ENCODE measurements around the gene EPYC. TPM values are rescaled to one million over a fixed set of nuclear protein-coding genes. Genes with fewer than 3 reads are reported as not detected.

The EPYC gene
- total and polyA plus RNA-seq, 2 of the 4 experiments (the other 2 are of a cell fraction) = not detected

DNA sequence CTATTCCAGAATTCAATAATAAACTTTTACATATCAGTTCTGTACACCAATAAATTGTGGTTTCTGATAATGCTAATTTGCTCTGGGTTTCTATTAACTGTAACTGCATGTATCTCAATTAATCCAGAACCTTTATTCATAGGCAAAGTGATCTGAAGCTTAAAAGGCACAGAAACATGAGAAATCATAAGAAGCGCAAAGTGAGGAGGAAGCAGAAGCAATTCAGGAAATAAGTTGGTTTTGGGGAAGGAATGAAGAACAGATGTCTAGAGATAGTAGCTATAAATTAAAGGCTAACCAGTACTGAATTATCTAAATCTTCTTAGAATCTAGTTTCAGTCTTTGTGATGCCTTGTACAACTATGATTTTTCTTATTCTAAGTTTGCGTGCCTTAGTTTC is 28.5 kb upstream of the EPYC start:
- Histone ChIP-seq H2BK20ac (ENCODE audit: low read depth, low read length) (no peak overlapping the region), H3K4me2 (ENCODE audit: low read depth, low read length) (no peak overlapping the region), H4K5ac (ENCODE audit: low read depth, low read length) (no peak overlapping the region), H3K14ac (replicated peaks; ENCODE audit: low read depth, low read length) (no peak overlapping the region), H3K79me1 (ENCODE audit: low read depth in 1 of 2, low read length in 2 of 2) (no peaks in the 10 kb centered on the region), H3K27ac (ENCODE audit: insufficient read depth, low read length) (no peak overlapping the region), H3K18ac (ENCODE audit: low read depth, low read length) (no peak overlapping the region), H2AFZ (replicated peaks; ENCODE audit: low read length, poor library complexity) (no peak overlapping the region), H3K56ac (ENCODE audit: extremely low read depth, insufficient read depth, low read length) (no peak overlapping the region), H3K4me3 (ENCODE audit: insufficient read depth, low read depth, low read length) (no peak overlapping the region), H2BK5ac (ENCODE audit: low read depth, low read length, poor library complexity, severe bottlenecking) (no peak overlapping the region), H4K20me1 (ENCODE audit: insufficient read depth, low read length) (no peaks in the 10 kb centered on the region), H3K27me3 (ENCODE audit: control insufficient read depth, insufficient read depth, low read length) (no peaks in the 10 kb centered on the region), H3K4me1 (ENCODE audit: control insufficient read depth, insufficient read depth, low read length) (no peaks in the 10 kb centered on the region), H3K9ac (ENCODE audit: low read depth, low read length) (no peak overlapping the region), H3K9me3 (ENCODE audit: control insufficient read depth, insufficient read depth, low read length) (no peaks in the 10 kb centered on the region), H3K23ac (ENCODE audit: low read depth, low read length) (no peak overlapping the region), H4K8ac (ENCODE audit: low read depth in 2 of 2, low read length in 2 of 2) (no peak overlapping the region), H2AK5ac (ENCODE audit: low read depth, low read length) (no peak overlapping the region), H3K36me3 (ENCODE audit: control insufficient read depth, insufficient read depth, low read length) (no peaks in the 10 kb centered on the region), H2BK120ac (ENCODE audit: low read depth, low read length) (no peak overlapping the region), H3K9me1 (ENCODE audit: insufficient read depth, low read length) (no peaks in the 10 kb centered on the region), H3K4ac (ENCODE audit: low read depth, low read length) (no peak overlapping the region), H2BK15ac (ENCODE audit: low read depth, low read length) (no peak overlapping the region), H4K91ac (ENCODE audit: insufficient read depth, low read depth, low read length) (no peak overlapping the region), H2AK9ac (replicated peaks; ENCODE audit: low read depth, low read length, poor library complexity) (no peak overlapping the region)
- ATAC-seq (ENCODE audit: low read depth) (no peak), DNase-seq (no peak)
- TF ChIP-seq MXI1 (IDR thresholded peaks at IDR 0.05; ENCODE audit: borderline replicate concordance, low read depth, low read length) (no peak), SMC3 (IDR thresholded peaks at IDR 0.05; ENCODE audit: low read depth, low read length) (no peak)
- TF ChIP-seq, protein P1, sequence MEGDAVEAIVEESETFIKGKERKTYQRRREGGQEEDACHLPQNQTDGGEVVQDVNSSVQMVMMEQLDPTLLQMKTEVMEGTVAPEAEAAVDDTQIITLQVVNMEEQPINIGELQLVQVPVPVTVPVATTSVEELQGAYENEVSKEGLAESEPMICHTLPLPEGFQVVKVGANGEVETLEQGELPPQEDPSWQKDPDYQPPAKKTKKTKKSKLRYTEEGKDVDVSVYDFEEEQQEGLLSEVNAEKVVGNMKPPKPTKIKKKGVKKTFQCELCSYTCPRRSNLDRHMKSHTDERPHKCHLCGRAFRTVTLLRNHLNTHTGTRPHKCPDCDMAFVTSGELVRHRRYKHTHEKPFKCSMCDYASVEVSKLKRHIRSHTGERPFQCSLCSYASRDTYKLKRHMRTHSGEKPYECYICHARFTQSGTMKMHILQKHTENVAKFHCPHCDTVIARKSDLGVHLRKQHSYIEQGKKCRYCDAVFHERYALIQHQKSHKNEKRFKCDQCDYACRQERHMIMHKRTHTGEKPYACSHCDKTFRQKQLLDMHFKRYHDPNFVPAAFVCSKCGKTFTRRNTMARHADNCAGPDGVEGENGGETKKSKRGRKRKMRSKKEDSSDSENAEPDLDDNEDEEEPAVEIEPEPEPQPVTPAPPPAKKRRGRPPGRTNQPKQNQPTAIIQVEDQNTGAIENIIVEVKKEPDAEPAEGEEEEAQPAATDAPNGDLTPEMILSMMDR (conservative IDR thresholded peaks at IDR 0.05; ENCODE audit: low read depth, low read length) = no peak
- TF ChIP-seq, protein P2, sequence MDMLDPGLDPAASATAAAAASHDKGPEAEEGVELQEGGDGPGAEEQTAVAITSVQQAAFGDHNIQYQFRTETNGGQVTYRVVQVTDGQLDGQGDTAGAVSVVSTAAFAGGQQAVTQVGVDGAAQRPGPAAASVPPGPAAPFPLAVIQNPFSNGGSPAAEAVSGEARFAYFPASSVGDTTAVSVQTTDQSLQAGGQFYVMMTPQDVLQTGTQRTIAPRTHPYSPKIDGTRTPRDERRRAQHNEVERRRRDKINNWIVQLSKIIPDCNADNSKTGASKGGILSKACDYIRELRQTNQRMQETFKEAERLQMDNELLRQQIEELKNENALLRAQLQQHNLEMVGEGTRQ (IDR thresholded peaks at IDR 0.05; ENCODE audit: low read depth, low read length) = no peak
- BruUV-seq (replicated peaks) = no TSS peak
- WGBS, 2 experiments (ENCODE audit: extremely low coverage in 2 of 2, insufficient read length in 1 of 2) = no CpG with 5 or more reads among the region's 2 CpGs
- dilution Hi-C loops (cut with HindIII; ENCODE audit: low sequenced_read_pairs, unreplicated experiment) (no loop called here), in situ Hi-C loops (cut with MboI; ENCODE audit: low sequenced_read_pairs) (no loop called here), intact Hi-C loops (cut with micrococcal nuclease) (no loop called here)
- ChIA-PET CTCF (no interaction called here), POLR2A (ENCODE audit: unreplicated experiment) (no interaction called here)

All from IMR-90 (cell line).